Mucosa of rectum (tissue), 2 donors: ENCODE results near the gene CRHR2.
A peak's percentile ranks its signal among the peaks of the same experiment; 100 is the strongest.

Source experiments
- H3K27ac ChIP-seq, 2 donors: one replicate each; pipeline ENCODE4 v1.7.0; 2013; ENCODE audit warnings: inconsistent platforms in 2 of 2, low read depth in 2 of 2, low read length in 2 of 2
- H3K27me3 ChIP-seq, 2 donors: one replicate each; pipeline ENCODE4 v1.7.0; 2013; ENCODE audit warnings: low read length in 2 of 2; ENCODE audit not compliant: control insufficient read depth in 2 of 2, insufficient read depth in 2 of 2
- H3K36me3 ChIP-seq, 2 donors: one replicate each; pipeline ENCODE4 v1.7.0; 2013; ENCODE audit warnings: low read length in 2 of 2; ENCODE audit not compliant: control insufficient read depth in 2 of 2, insufficient read depth in 2 of 2
- H3K4me1 ChIP-seq, 2 donors: one replicate each; pipeline ENCODE4 v1.7.0; 2013; ENCODE audit warnings: low read length in 2 of 2, mild to moderate bottlenecking in 1 of 2; ENCODE audit not compliant: control insufficient read depth in 2 of 2, insufficient read depth in 2 of 2
- H3K4me3 ChIP-seq, 2 donors: one replicate each; pipeline ENCODE4 v1.7.0; 2013; ENCODE audit warnings: low read length in 2 of 2
- H3K9ac ChIP-seq, 2 donors: one replicate each; pipeline ENCODE4 v1.7.0; 2013; ENCODE audit warnings: low read length in 2 of 2, low read depth in 1 of 2, mild to moderate bottlenecking in 1 of 2
- H3K9me3 ChIP-seq, 2 donors: one replicate each; pipeline ENCODE4 v1.7.0; 2013; ENCODE audit warnings: low read length in 2 of 2; ENCODE audit not compliant: control insufficient read depth in 2 of 2
- donor health status: healthy.
- donor health status: Normal muscosa, but diverticular disease.

Gene CRHR2

DNA sequence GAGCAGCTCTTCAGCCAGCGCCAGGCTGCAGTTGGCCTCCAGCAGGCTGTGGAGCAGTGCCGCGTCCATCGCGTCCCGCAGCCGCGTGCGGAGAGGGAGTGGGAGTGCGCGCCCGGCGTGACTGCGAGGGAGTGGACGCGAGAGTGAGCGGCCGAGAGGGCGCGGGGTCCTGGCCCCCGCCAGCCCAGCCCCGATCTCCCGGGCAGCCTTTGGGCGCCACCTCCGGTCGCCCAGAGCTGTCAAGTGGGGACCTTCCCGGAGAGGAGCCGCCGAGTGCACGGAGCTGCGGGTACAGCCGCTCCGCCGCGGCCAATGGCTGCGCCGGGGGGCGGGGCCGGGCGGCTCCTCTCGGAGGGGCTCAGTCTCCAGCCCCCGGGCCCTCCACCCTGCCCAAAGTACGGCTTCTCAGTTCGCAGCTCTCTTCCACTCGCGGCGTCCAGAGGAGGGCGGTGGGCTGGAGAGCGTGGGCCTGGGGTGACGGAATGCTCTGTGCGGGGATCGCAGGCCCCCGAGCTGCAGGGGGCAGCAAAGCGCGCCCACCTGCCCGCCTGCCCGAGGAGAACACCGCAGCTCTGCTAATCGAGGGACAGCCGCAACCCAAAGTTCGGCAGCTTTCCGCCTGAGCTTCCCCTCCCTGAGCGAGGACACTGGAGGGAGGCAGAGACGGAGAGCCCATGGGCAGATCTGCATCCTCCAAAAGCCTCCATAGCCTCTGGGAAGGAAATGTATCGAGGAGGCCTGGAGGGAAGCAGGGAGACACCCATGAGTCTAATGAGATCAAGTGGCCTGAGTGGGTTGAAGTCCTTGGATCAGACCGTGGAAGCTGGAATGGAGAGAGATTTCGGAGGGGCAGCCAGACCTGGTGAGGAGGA lies at the start of gene CRHR2:
TSS of gene CRHR2 (minus strand) at position 245 of the 872 bp plus-strand sequence. CDS start at position 69, 176 bp downstream.
- peaks cover 0 to 3% of the 10 kb centered on the region in 2 donors for H3K4me1 ChIP-seq
- H3K9ac ChIP-seq = no peak within 1 kb of the TSS
- H3K27ac ChIP-seq = no peak within 1 kb of the TSS
- H3K36me3 ChIP-seq = no peaks in the 10 kb centered on the region
- no peaks in the 10 kb centered on the region for H3K9me3 ChIP-seq
- peak within 1 kb of the TSS; percentile 20 to 37 for H3K4me3 ChIP-seq
- peaks cover 38 to 46% of the 10 kb centered on the region in 2 donors for H3K27me3 ChIP-seq

DNA sequence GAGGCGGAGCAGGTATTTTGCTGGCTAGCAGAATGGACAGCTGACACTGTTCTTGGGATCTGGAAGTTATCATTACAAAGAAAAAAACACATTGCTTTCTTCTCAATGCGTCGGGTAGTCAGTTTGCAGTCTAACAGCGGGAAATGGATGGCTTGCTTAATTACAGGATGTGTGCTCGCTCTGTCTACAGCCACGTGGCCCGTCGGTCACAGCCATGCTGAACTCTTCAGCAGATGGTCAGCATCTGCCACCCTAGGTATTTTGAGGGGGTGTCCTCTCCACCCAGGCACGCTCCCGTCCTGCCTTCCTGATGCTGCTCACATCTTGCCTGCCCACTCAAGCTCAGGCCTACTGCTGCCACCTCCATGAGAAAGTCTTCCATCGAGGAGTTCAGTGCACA lies 49.3 kb upstream of the CRHR2 start:
- no peaks in the 10 kb centered on the region for H3K36me3 ChIP-seq
- H3K4me3 ChIP-seq = no peak overlapping the region
- H3K9me3 ChIP-seq = no peaks in the 10 kb centered on the region
- H3K27ac ChIP-seq = no peak overlapping the region
- H3K9ac ChIP-seq = no peak overlapping the region
- no peaks in the 10 kb centered on the region for H3K27me3 ChIP-seq
- no peaks in the 10 kb centered on the region for H3K4me1 ChIP-seq

DNA sequence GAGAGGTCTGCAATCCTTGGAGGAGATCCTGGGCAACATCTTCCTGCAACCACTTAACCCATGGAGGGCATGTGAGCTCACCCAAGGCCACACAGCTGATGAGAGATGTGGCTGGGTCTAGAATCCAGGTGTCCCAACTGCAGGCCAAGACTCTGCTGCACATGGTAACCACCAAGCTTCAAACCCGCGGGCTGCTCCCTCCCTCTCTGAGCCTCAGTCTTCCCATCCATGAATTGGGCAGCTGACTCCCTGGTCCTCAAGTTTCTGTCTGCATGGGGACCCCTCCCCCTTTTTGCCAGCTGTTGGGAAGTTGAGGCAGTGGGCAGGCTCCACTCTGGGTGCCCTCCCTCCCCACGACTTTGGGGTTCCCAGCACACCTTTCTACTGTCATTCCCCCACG lies 48.7 kb upstream of the CRHR2 start:
- no peak overlapping the region for H3K4me3 ChIP-seq
- no peaks in the 10 kb centered on the region for H3K36me3 ChIP-seq
- H3K9me3 ChIP-seq = no peaks in the 10 kb centered on the region
- no peak overlapping the region for H3K9ac ChIP-seq
- no peaks in the 10 kb centered on the region for H3K27me3 ChIP-seq
- H3K4me1 ChIP-seq = no peaks in the 10 kb centered on the region
- no peak overlapping the region for H3K27ac ChIP-seq

DNA sequence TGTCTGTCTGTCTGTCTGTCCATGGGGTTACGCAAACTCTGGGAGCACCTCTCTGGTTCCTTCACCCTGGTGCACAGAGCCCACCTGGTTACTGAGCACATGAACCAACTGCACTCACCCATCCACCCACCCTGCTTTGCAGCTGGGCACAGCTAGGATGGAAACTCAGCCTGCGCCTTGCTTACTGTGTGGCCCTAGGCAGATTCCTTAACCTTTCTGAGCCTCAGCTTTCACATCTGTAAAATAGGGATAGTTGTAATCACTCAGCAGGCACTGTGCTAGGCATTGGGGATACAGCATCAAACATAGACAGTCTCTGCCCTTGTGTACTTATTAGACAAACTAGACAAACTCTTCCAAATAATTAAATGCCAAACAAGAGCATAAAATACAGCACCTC lies 47.8 kb upstream of the CRHR2 start:
- no peak overlapping the region for H3K9ac ChIP-seq
- H3K27ac ChIP-seq = no peak overlapping the region
- no peaks in the 10 kb centered on the region for H3K9me3 ChIP-seq
- H3K4me3 ChIP-seq = no peak overlapping the region
- no peaks in the 10 kb centered on the region for H3K36me3 ChIP-seq
- H3K4me1 ChIP-seq = no peaks in the 10 kb centered on the region
- H3K27me3 ChIP-seq = no peaks in the 10 kb centered on the region

DNA sequence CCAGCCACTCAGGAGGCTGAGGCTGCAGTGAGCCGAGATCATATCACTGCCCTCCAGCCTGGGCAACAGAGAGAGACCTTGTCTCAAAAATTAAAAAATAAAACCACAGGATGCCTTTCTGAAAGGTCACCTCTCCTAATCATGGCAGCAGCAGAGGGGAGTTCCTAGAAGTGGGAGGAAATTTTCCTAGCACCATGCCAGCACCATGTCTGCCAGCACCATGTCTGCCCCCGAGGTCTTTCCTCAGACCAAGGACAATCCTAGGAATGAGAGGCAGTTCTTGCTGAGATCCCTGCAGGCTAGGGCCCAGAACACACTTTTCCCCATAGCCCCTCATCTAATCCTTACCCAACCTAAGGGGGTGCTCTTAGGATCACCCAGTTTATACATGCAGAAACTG lies 47.4 kb upstream of the CRHR2 start:
- Histone ChIP-seq H3K27me3 (no peaks in the 10 kb centered on the region), H3K4me3 (no peak overlapping the region), H3K9me3 (no peaks in the 10 kb centered on the region), H3K4me1 (no peaks in the 10 kb centered on the region), H3K36me3 (no peaks in the 10 kb centered on the region), H3K27ac (no peak overlapping the region), H3K9ac (no peak overlapping the region)

DNA sequence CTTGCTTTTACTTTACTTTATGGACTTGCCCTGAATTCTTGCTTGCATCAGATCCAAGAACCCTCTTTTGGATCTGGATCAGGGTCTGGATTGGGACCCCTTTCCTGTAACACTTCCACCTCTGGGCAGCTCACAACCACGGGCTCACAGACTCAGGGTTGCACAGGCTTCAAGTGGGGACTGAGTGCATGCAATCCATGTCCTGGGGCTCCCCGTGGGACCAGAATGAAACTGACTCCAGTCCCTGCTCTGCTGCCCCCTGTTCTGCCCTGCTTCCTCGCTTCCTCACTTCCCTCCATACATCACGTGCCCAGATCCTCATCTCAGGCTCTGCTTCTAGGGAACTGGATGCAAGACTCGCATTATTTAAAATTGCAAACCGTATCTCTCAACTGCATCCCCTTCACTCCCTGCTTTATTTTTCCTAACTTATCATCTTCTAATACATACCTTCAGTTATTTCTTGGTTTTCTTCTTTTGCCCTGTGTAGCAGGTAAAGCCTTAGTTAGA lies 46.4 kb upstream of the CRHR2 start:
- no peaks in the 10 kb centered on the region for H3K27me3 ChIP-seq
- H3K36me3 ChIP-seq = no peaks in the 10 kb centered on the region
- no peak overlapping the region for H3K9ac ChIP-seq
- no peaks in the 10 kb centered on the region for H3K9me3 ChIP-seq
- H3K27ac ChIP-seq = no peak overlapping the region
- H3K4me3 ChIP-seq = no peak overlapping the region
- H3K4me1 ChIP-seq = no peaks in the 10 kb centered on the region

DNA sequence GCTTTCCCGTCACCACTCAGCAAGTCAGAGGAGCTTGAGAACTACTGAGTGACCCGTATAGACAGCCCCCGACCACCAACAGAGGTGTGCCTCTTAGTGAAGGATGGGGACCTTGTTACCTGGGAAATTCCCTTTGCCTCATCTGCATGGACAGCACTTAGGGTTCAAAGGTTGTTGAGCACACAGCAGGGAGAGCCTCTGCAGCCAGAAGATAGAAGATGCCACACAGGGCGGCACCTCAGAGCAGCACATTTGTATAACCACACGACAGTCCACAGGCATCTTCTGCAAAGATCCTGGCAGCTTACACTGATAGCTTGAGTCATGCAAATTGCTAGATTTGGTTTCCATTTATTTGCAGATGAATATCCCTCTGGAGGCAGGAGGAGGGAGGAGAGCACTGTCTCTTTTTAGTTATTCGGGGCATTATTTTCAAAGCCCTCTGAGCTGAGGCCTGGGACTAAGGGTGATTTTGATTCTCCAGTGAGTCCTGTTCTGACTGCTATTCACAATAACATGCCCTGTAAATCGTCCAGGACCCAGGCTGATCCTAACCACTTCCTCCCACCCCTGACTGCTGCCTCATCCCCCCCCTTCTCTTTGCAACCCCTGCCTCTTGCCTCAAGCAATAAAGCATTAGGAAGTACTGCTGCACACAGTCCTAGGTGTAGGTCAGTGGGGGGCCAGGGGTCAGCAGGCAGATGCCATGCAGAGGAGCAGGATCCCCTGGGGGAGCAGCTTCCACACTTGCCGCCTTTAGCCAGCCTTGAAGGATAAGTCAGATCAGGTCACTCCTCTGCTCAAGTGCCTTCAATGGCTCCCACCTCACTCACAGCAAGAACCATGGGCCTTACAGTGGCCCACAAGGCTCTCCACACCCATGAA lies 45.0 kb upstream of the CRHR2 start:
- no peaks in the 10 kb centered on the region for H3K36me3 ChIP-seq
- H3K27ac ChIP-seq = no peak overlapping the region
- no peaks in the 10 kb centered on the region for H3K4me1 ChIP-seq
- H3K4me3 ChIP-seq = peak overlapping the region in 1 of 2 donors; percentile 42
- no peaks in the 10 kb centered on the region for H3K9me3 ChIP-seq
- no peak overlapping the region for H3K9ac ChIP-seq
- no peaks in the 10 kb centered on the region for H3K27me3 ChIP-seq

DNA sequence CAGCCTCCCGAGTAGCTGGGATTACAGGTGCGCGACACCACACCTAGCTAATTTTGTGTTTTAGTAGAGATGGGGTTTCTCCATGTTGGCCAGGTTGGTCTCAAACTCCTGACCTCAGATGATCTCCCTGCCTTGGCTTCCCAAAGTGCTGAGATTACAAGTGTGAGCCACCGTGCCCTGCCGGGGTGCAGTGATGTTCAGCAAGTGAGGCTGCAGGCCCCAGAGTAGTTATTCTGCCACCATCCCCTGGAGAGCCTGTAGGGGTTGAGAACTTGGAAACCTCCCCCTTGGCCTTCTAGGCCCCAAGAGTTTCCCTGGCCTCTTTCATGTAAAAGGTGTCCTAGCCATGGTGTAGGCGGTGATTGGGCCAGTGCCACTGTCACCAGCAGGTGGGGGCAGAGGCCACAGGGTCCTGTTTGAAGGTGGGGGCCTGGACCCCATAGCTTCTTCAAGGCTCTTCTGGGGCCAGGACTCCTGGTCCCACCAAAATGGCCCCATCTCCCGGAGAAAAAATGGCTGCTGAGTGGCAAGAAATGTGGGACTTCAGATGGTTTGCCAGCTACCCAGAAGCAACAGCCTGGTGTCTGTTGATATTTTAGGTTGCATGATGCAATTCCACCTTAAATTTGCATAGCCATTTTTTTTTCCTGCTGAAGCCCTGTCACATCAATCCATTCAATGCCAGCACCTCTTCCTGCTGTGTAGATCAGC lies 44.2 kb upstream of the CRHR2 start:
- Histone ChIP-seq H3K9me3 (no peaks in the 10 kb centered on the region), H3K36me3 (no peaks in the 10 kb centered on the region), H3K27ac (no peak overlapping the region), H3K27me3 (no peaks in the 10 kb centered on the region), H3K9ac (no peak overlapping the region), H3K4me1 (no peaks in the 10 kb centered on the region), H3K4me3 (peak overlapping the region in 1 of 2 donors; percentile 42)

DNA sequence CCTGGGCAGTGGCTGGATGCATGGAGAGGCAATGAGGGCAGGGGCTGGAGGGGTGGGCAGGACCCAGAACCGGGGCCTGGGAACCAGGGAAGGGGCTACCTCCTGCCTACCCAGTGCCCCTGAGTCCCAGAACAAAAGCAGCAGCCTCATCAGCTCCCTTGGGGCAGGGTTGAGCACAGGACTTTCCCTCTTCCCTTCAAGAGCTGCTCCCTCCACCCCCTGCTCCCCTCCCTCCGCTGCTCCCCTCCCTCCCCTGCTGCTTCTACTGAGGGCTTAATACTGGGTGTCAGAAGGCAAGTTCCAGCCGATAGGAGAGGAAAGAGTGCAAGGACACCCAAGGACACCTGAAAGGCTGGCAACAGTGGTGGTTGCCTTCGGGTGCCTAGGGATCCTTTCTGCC lies 41.5 kb upstream of the CRHR2 start:
- H3K36me3 ChIP-seq = no peaks in the 10 kb centered on the region

More for the DNA sequence above, 41.5 kb upstream of the CRHR2 start:
- Histone ChIP-seq H3K27ac (no peak overlapping the region), H3K9ac (no peak overlapping the region), H3K4me1 (no peaks in the 10 kb centered on the region), H3K27me3 (no peaks in the 10 kb centered on the region), H3K4me3 (no peak overlapping the region), H3K9me3 (peaks cover 0 to 5% of the 10 kb centered on the region in 2 donors)
